GM12873 (cell line): ENCODE results near the gene FAM20A.

ENCODE experiments used
- CTCF ChIP-seq: IDR thresholded peaks from 2 replicates; pipeline ENCODE4 v1.5.1; 2012; ENCODE audit warnings: low read depth, mild to moderate bottlenecking, moderate library complexity, low read length, control low read depth; ENCODE audit not compliant: insufficient read depth; ENCODE audit errors: missing control alignments

Gene FAM20A

GRCh38 chr17:68513932-68514331 lies 87.2 kb downstream of the FAM20A start:
- TF ChIP-seq CTCF: no peak

DNA sequence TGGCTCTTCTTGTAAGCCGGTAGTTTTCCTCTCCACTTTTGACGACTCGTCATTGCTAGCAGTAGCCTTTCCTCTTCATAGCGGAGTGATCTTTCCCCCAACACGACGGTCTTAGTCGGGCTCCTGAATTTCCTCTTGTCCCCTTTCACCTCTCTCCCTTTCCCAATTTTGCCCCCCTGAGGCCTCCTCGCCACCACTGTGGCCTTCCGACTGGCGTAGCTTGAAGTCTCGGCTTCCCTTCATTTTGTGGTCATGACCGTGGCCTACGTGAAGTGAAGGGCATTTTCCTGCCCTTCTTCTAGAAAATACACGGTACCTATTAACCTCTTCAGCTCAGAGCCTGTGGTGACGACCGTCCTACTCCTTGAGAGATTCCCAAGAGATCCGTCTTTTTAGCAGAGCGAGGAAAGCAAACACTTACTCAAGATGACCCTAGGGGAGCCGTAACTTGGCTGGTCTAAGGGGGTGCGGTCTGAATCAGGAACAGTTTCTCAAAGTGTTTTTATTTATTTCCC lies 88.2 kb downstream of the FAM20A start:
- no peak for TF ChIP-seq CTCF

DNA sequence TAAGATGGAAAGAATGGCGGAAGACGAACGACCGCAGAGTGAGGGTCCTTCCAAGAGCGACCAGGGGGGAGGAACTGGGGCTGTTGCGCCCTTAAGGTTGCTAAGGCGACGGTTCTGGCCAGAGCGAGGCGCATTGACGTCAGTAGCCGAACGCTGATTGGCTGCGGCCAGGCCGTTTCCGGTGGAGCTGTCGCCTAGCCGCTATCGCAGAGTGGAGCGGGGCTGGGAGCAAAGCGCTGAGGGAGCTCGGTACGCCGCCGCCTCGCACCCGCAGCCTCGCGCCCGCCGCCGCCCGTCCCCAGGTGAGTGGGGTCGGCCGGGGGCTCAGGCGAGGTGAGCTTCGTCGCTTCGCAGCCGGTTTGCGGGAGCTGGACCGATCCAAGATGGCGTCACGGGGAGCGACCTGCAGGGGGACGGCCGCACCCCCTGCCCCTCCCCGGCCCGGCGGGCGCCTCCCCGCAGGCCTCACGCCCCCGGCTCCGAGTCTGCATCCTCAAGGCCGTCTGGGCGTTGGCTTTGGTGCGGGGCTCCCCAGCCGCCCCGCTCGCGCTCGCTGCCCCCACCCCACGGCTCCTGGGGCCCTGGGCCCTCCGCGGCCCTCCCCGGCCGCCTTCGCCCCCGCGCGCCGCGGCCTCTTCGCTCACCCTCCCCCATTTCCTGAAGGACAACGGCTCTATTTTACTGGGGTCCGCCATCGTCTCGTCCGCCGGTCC lies 88.8 kb downstream of the FAM20A start, which contains the start of gene PRKAR1A:
Gene PRKAR1A (plus strand): TSS at position 184 of the 713 bp plus-strand sequence. CDS start 2,970 bp downstream, outside the sequence.
- TF ChIP-seq CTCF: no peak

GRCh38 chr17:68511671-68512246 lies 89.4 kb downstream of the FAM20A start:
- no peak for TF ChIP-seq CTCF

DNA sequence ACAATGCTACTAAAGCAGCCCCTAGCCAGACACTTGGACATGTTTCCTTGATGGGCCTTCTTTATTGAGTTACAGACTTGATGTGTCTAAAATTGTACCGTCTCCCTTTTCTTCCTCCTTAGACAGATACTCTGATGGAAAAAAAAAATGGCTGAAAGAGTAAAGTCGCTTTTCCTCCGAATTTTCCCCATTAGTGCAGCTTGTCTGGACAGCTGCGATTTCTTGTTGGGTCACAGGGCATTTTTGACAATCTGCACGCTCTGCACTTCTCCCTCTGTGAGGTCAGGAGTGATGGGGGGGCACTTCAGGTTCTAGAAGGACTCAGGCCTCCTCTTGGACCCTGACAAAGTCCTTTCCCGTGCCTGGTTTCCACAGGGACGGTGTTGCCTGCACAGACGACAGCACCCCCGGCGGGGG lies 89.9 kb downstream of the FAM20A start:
- TF ChIP-seq CTCF: peak; percentile 33

DNA sequence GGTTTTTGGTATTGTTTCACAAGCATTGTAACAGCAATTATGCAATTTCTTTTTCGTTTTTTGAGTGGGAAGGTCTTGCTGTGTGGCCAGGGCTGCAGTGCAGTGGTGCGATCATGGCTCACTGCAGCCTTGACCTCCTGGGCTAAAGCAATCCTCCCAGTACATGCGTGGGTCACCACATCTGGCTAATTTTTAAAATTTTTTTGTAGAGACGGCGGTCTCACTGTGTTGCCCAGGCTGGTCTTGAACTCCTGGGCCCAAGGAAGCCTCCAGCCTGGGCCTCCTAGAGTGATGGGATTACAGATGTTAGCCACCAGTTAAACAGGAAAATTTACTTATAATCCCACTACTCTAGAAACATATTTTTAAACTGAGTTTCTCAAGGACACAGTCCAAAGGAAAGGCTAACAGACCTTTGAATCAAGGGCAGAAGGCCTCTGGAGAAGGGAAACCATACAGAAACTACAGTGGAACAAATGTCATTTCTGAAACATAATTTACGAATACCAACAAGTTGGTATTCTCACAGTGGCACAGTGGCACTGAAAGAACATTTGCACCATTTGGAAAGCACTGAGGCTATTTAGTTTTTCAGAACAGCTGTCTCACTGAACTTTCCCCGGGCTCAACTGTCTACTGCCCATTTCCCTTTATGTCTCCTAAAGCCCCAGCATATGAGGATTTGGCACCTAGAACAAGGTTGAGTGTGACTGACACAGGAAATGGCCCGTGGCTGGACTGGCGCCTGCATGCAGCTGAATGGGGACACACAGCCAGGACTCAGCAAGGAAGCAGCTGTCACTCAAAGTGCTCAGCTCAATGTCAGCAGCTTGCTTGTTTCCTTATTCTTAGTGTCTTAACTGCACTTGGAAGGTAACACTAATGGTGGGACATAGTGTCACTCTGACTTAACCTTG lies 91.8 kb downstream of the FAM20A start:
- TF ChIP-seq CTCF: no peak

- no peak for TF ChIP-seq CTCF
These were observed 93.6 kb downstream of the FAM20A start for GRCh38 chr17:68507576-68507975.
